Mucosa of descending colon (tissue), 3 donors: Measurements from ENCODE around the gene CAB39. TPM values are rescaled to one million over a fixed set of nuclear protein-coding genes. Genes with fewer than 3 reads are reported as not detected.
A peak's percentile ranks its signal among the peaks of the same experiment; 100 is the strongest.

Experiments
- ATAC-seq: fragments of 200-7000 bp; cut with Tn5 transposase; one replicate; pipeline ENCODE4 v1.9.1; 2020; ENCODE audit warnings: mild to moderate bottlenecking, moderate library complexity
- DNase-seq, 3 donors: peaks; one replicate each; pipeline ENCODE4 v3.0.0-alpha.2; 2020
- H3K36me3 ChIP-seq: fragments of 200-600 bp; one replicate; pipeline ENCODE4 v1.8.0; 2021; ENCODE audit warnings: low read depth, mild to moderate bottlenecking
- H3K4me1 ChIP-seq: fragments of 200-600 bp; one replicate; pipeline ENCODE4 v1.8.0; 2021; ENCODE audit warnings: low read depth, mild to moderate bottlenecking
- H3K4me3 ChIP-seq: fragments of 200-600 bp; one replicate; pipeline ENCODE4 v1.8.0; 2021; ENCODE audit warnings: mild to moderate bottlenecking
- H3K9me3 ChIP-seq: fragments of 200-600 bp; one replicate; pipeline ENCODE4 v1.8.0; 2021; ENCODE audit warnings: mild to moderate bottlenecking
- intact Hi-C, 2 donors: fragments of 100-400 bp; cut with DNase I in 1 of 2; cut with micrococcal nuclease in 1 of 2; formaldehyde crosslinking; loops; one replicate each; pipeline versions ENCODE4 v1.11.0 to v1.11.1; 2022; cut with DNase I, micrococcal nuclease
- total RNA-seq, 3 donors: library from RNA; stranded (reverse); fragmentation: NEBNext Ultra II Directional in 2 of 3; extraction: Animal tissue kit (Norgen Biotek cat#: 25700) in 2 of 3; gene quantifications; one replicate each; pipeline versions ENCODE4 v1.2.1 to v1.2.4, GENCODE V29; 2021 to 2023
- TF ChIP-seq, protein P1 (sequence below): fragments of 200-600 bp; IDR thresholded peaks from one replicate; pipeline ENCODE4 v1.8.0; 2022; ENCODE audit warnings: antibody characterized with exemption, mild to moderate bottlenecking
- donor health status: DM: no; HTN: no; CAD: no; lungs with moderate emphysema.
- donor health status: DM: no; HTN: no; CAD: no.
- donor health status: DM: no; HTN: yes; CAD: no.

The CAB39 gene
- total RNA-seq, 3 donors from 2014 or later = 112 to 155 (median 115) TPM

DNA sequence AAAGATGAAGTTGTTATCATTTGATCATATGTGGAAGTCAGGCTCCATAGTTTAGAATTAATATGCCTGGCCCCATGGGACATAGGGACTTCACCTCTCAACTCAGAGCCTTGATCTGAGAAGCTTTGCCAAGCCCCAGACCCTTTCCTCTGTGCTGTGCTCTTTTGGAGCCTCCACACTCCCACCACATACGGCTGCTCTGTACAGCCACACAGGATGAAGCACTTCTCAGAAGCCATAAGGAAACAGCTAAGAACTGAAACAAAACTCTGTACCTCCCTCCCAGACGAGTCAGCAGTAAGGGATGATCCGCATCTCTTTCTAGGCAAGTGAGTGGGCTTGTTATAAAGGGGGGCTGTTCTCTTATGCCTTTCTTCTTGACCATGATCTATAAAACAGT, 66.5 kb downstream of the CAB39 start:
- DNase-seq (no peak), ATAC-seq (peak; percentile 55)
- TF ChIP-seq, protein P1, sequence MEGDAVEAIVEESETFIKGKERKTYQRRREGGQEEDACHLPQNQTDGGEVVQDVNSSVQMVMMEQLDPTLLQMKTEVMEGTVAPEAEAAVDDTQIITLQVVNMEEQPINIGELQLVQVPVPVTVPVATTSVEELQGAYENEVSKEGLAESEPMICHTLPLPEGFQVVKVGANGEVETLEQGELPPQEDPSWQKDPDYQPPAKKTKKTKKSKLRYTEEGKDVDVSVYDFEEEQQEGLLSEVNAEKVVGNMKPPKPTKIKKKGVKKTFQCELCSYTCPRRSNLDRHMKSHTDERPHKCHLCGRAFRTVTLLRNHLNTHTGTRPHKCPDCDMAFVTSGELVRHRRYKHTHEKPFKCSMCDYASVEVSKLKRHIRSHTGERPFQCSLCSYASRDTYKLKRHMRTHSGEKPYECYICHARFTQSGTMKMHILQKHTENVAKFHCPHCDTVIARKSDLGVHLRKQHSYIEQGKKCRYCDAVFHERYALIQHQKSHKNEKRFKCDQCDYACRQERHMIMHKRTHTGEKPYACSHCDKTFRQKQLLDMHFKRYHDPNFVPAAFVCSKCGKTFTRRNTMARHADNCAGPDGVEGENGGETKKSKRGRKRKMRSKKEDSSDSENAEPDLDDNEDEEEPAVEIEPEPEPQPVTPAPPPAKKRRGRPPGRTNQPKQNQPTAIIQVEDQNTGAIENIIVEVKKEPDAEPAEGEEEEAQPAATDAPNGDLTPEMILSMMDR = no peak
- Histone ChIP-seq H3K4me1 (no peaks in the 10 kb centered on the region), H3K9me3 (no peaks in the 10 kb centered on the region), H3K4me3 (no peak overlapping the region), H3K36me3 (no peaks in the 10 kb centered on the region)
- intact Hi-C loops = no loop called here

DNA sequence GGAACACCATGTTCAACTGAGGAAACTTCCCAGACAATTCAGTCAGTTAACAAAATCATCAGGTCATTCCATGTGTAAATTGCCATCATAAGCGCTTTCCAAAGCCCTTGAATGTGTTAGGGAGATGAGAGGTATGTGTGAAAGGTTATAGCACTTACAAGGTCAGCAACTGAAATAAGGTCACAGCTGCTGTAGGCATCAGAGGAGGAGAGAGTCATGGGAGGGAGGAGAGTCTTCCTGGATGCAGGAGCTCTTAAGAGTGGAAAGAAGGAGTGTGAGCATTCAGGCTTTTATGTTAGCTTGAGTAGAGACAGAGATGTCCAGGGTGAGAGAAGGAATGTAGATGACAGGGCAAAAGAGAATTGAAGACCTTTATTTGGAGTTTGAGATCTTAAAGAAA, 67.0 kb downstream of the CAB39 start:
- Histone ChIP-seq H3K4me1 (no peaks in the 10 kb centered on the region), H3K4me3 (no peak overlapping the region), H3K9me3 (no peaks in the 10 kb centered on the region), H3K36me3 (no peaks in the 10 kb centered on the region)
- no peak for DNase-seq
- TF ChIP-seq, protein P1 = no peak
- no peak for ATAC-seq
- intact Hi-C loops = no loop called here

DNA sequence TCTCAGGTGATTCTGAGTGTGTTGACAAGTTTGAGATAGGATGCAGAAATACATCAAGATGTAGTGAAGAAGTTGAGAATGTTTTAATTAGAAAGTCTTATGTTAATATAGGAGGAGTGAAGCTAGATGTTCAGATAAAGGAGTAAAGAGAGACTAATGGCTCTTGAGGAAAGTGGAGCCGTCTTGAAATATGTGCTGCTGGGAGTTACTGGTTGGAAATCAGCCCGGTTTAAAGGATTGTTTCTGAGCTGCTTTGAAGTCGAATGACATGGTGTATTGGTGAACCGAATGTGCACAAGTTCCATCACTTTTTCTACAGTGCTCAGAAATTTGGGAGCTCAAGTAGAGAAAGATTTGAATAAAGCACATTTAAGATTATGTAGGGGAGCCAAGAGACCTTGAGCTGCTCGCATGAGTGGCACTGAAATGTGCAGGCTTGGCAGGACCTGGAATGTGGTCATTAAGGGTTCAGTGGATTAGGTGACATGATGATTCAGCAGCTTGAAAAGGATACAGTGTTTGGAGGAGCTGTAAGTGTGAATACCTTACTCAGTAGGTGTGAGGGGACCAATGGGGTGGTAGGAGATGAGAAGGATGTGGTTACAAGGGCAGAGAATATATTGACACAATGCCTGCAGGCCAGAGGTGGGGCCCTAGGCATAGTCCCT, 68.6 kb downstream of the CAB39 start:
- Histone ChIP-seq H3K36me3 (no peaks in the 10 kb centered on the region), H3K4me1 (no peaks in the 10 kb centered on the region), H3K4me3 (no peak overlapping the region), H3K9me3 (no peaks in the 10 kb centered on the region)
- TF ChIP-seq, protein P1 = no peak
- DNase-seq = peak in 1 of 3 donors; percentile 26
- peak; percentile 73 for ATAC-seq
- intact Hi-C loops = no loop called here

DNA sequence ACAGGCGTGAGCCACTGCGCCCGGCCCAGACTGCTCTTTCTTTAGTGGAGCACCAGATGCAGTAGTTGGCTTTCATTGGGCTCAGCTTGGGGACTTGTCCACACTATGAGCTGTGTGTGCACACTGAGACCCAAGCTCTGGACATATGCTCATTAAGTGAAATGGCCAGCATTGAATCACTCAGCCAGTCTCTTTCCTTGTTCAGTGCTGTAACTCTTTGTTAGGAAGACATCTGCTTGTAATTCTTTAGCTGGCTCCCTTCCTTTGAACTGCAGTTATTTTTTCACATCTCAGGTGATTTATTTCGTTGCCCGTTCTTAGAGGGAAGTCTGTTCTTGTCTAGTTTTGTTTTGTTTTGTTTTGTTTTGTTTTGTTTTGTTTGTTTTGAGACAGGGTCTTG, 70.5 kb downstream of the CAB39 start:
- intact Hi-C loops = no loop called here

DNA sequence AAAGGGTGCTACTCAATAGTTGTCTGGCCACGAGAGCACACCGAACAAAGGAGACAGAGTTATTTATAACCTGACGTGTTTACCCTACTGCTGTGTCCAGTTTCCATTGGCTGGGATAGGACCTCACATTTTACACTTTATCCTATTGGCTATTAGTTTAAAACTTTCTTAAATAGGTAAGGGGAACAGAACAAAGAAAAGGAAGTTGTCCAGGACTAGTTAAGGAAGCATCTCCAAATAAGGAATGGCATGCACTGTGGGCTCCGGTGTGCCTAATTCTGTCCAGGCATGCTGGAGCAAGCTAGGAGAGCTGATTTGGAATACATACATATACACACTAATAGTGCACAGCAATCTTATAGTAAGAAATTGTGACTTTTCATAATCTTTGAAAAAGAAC, 72.2 kb downstream of the CAB39 start:
- TF ChIP-seq, protein P1 = no peak
- ATAC-seq (no peak), DNase-seq (no peak)
- Histone ChIP-seq H3K36me3 (no peaks in the 10 kb centered on the region), H3K4me3 (no peak overlapping the region), H3K4me1 (no peaks in the 10 kb centered on the region), H3K9me3 (peaks cover 14% of the 10 kb centered on the region)
- intact Hi-C loops = no loop called here

More for the DNA sequence above, 70.5 kb downstream of the CAB39 start:
- H3K4me1 ChIP-seq = no peaks in the 10 kb centered on the region
- peaks cover 6% of the 10 kb centered on the region for H3K9me3 ChIP-seq
- ATAC-seq = no peak
- H3K4me3 ChIP-seq = no peak overlapping the region
- H3K36me3 ChIP-seq = no peaks in the 10 kb centered on the region
- TF ChIP-seq, protein P1 = no peak
- DNase-seq = no peak

DNA sequence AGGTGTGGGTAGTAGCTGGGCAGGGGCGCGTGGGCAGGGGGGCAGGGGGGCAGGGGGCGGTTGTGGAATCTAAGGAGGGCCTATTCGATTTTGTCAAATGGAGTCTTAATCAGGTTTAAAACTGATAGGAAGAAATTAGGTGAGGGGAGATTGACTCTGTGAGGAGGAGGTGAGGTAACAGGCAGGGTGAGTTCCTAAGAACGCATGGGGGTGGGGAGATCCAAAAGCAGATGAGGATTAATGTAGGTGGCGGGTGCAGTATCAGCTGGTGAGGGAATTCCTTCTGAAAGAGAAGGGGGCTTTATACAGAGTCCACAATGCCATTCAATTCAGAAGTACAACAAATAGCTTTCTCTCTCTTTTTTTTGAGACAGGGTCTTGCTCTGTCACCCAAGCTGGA, 72.7 kb downstream of the CAB39 start:
- intact Hi-C loops = no loop called here
- DNase-seq = no peak
- TF ChIP-seq, protein P1 = no peak
- Histone ChIP-seq H3K36me3 (no peaks in the 10 kb centered on the region), H3K9me3 (peaks cover 14% of the 10 kb centered on the region), H3K4me3 (no peak overlapping the region), H3K4me1 (no peaks in the 10 kb centered on the region)
- ATAC-seq = no peak
